ENCODE measurements around the gene CTDSPL2.

- TF ChIP-seq POLR2A (IDR thresholded peaks at IDR 0.05) (no peak), CTCF (IDR thresholded peaks at IDR 0.05) (no peak)
Observed at GRCh38 chr15:44443515-44443914, 16.1 kb downstream of the CTDSPL2 start.

All from tibial nerve (tissue), 3 donors.